GM23338 (cell line): ENCODE measurements around the gene ECHDC3.

ENCODE experiments used
- CTCF ChIP-seq, 2 experiments: fragments of 200-600 bp in 1 of 2; sonication (generic) in 1 of 2; conservative IDR thresholded peaks; 2 replicates each; pipeline versions ENCODE4 v1.5.1 to v1.6.1; 2016 to 2017; ENCODE audit warnings: antibody characterized with exemption in 2 of 2, low read depth in 2 of 2, mild to moderate bottlenecking in 2 of 2, moderate library complexity in 1 of 2
- EZH2 ChIP-seq: fragments of 200-600 bp; sonication (generic); IDR thresholded peaks from one replicate; pipeline ENCODE4 v1.8.0; 2017; ENCODE audit warnings: antibody characterized with exemption, mild to moderate bottlenecking, low read depth; ENCODE audit not compliant: unreplicated experiment
- EZH2phosphoT487 ChIP-seq: fragments of 200-600 bp; sonication (generic); IDR thresholded peaks from one replicate; pipeline ENCODE4 v1.8.1; 2018; ENCODE audit warnings: antibody characterized with exemption; ENCODE audit not compliant: unreplicated experiment
- JUNB ChIP-seq: IDR thresholded peaks from one replicate; pipeline ENCODE4 v1.6.1; 2016; ENCODE audit warnings: antibody characterized with exemption; ENCODE audit not compliant: unreplicated experiment
- POLR2AphosphoS5 ChIP-seq: IDR thresholded peaks from 2 replicates; pipeline ENCODE4 v1.6.1; 2016; ENCODE audit warnings: antibody characterized with exemption, low read depth

GRCh38 chr10:11797847-11798633, 55.9 kb downstream of the ECHDC3 start:
- TF ChIP-seq CTCF (conservative IDR thresholded peaks at IDR 0.05; ENCODE audit: low read depth in 2 of 2) (no peak), POLR2AphosphoS5 (no peak), EZH2phosphoT487 (no peak), EZH2 (no peak), JUNB (no peak)
